ENCODE results near the gene ST6GAL2. TPM values are rescaled to one million over a fixed set of nuclear protein-coding genes. Genes with fewer than 3 reads are reported as not detected.
A peak's percentile ranks its signal among the peaks of the same experiment; 100 is the strongest.

Gene ST6GAL2
- total and polyA plus RNA-seq, 9 of the 15 experiments (the other 6 are each of a cell fraction or from before 2014, with no cell fraction given): not detected

GRCh38 chr2:106800180-106800579, 85.8 kb downstream of the ST6GAL2 start:
- H4K20me1 ChIP-seq (replicated peaks; ENCODE audit: control insufficient read depth, insufficient read depth, low read length): no peaks in the 10 kb centered on the region
- ChIA-PET CTCF (ENCODE audit: low intra/inter-chr PET ratio) (no interaction called here), POLR2A (no interaction called here)
- intact Hi-C loops (cut with micrococcal nuclease): no loop called here
- no peaks in the 10 kb centered on the region for H3K4me1 ChIP-seq (replicated peaks in 1 of 2; ENCODE audit: control insufficient read depth in 2 of 2, insufficient read depth in 2 of 2, low read length in 2 of 2)
- no peaks in the 10 kb centered on the region for H3K9me3 ChIP-seq (replicated peaks; ENCODE audit: control insufficient read depth, insufficient read depth, low read depth, low read length)
- no peak for ATAC-seq
- no peak for DNase-seq (ENCODE audit: extremely low read depth in 1 of 4, low spot score in 3 of 4)
- H3K27me3 ChIP-seq (ENCODE audit: control insufficient read depth in 2 of 2, insufficient read depth in 2 of 2, low read length in 2 of 2): no peaks in the 10 kb centered on the region
- no peaks in the 10 kb centered on the region for H3K36me3 ChIP-seq (ENCODE audit: control insufficient read depth, insufficient read depth, low read length)
- no peak overlapping the region for H3K27ac ChIP-seq (ENCODE audit: extremely low read depth, low read depth, low read length)
- TF ChIP-seq, protein P1, sequence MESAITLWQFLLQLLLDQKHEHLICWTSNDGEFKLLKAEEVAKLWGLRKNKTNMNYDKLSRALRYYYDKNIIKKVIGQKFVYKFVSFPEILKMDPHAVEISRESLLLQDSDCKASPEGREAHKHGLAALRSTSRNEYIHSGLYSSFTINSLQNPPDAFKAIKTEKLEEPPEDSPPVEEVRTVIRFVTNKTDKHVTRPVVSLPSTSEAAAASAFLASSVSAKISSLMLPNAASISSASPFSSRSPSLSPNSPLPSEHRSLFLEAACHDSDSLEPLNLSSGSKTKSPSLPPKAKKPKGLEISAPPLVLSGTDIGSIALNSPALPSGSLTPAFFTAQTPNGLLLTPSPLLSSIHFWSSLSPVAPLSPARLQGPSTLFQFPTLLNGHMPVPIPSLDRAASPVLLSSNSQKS (CRISPR knock-in tag; IDR thresholded peaks at IDR 0.05): no peak
- no peak for TF ChIP-seq E2F3 (CRISPR knock-in tag; IDR thresholded peaks at IDR 0.05)
- TF ChIP-seq, protein P2, sequence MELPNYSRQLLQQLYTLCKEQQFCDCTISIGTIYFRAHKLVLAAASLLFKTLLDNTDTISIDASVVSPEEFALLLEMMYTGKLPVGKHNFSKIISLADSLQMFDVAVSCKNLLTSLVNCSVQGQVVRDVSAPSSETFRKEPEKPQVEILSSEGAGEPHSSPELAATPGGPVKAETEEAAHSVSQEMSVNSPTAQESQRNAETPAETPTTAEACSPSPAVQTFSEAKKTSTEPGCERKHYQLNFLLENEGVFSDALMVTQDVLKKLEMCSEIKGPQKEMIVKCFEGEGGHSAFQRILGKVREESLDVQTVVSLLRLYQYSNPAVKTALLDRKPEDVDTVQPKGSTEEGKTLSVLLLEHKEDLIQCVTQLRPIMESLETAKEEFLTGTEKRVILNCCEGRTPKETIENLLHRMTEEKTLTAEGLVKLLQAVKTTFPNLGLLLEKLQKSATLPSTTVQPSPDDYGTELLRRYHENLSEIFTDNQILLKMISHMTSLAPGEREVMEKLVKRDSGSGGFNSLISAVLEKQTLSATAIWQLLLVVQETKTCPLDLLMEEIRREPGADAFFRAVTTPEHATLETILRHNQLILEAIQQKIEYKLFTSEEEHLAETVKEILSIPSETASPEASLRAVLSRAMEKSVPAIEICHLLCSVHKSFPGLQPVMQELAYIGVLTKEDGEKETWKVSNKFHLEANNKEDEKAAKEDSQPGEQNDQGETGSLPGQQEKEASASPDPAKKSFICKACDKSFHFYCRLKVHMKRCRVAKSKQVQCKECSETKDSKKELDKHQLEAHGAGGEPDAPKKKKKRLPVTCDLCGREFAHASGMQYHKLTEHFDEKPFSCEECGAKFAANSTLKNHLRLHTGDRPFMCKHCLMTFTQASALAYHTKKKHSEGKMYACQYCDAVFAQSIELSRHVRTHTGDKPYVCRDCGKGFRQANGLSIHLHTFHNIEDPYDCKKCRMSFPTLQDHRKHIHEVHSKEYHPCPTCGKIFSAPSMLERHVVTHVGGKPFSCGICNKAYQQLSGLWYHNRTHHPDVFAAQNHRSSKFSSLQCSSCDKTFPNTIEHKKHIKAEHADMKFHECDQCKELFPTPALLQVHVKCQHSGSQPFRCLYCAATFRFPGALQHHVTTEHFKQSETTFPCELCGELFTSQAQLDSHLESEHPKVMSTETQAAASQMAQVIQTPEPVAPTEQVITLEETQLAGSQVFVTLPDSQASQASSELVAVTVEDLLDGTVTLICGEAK (IDR thresholded peaks at IDR 0.05): peak; percentile 71
- TF ChIP-seq, protein P2 (CRISPR knock-in tag; IDR thresholded peaks at IDR 0.05): no peak
- TF ChIP-seq, protein P3, sequence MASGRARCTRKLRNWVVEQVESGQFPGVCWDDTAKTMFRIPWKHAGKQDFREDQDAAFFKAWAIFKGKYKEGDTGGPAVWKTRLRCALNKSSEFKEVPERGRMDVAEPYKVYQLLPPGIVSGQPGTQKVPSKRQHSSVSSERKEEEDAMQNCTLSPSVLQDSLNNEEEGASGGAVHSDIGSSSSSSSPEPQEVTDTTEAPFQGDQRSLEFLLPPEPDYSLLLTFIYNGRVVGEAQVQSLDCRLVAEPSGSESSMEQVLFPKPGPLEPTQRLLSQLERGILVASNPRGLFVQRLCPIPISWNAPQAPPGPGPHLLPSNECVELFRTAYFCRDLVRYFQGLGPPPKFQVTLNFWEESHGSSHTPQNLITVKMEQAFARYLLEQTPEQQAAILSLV (tag; IDR thresholded peaks at IDR 0.05): no peak
- no peak for TF ChIP-seq CHD4 (IDR thresholded peaks at IDR 0.05; ENCODE audit: insufficient read depth, insufficient replicate concordance, low read depth, low read length, poor library complexity, severe bottlenecking)
- WGBS (ENCODE audit: insufficient coverage, low coverage, missing lambda C conversion rate): 0% methylated on average over 4 of the region's 4 CpGs
- no peak overlapping the region for H3K4me3 ChIP-seq
- H3K9me1 ChIP-seq (ENCODE audit: control insufficient read depth, insufficient read depth, low read length): no peaks in the 10 kb centered on the region
- FAIRE-seq: no peak
- H3K4me2 ChIP-seq (ENCODE audit: insufficient read depth, low read length): no peak overlapping the region
- in situ Hi-C loops (cut with MboI): no loop called here
- BruUV-seq (replicated peaks): no TSS peak
- H3K9ac ChIP-seq (ENCODE audit: insufficient read depth in 1 of 2, low read depth in 2 of 2, low read length in 2 of 2): no peak overlapping the region
- H3K79me2 ChIP-seq (ENCODE audit: control insufficient read depth, insufficient read depth, low read length): no peaks in the 10 kb centered on the region
- no peak overlapping the region for H2AFZ ChIP-seq (ENCODE audit: low read depth, low read length)
